ENCODE data around the gene PRR7. TPM values are rescaled to one million over a fixed set of nuclear protein-coding genes. Genes with fewer than 3 reads are reported as not detected.

PRR7 gene
- total and polyA plus RNA-seq, 2 experiments from 2014 or later = 7.6 to 9.7 TPM

DNA sequence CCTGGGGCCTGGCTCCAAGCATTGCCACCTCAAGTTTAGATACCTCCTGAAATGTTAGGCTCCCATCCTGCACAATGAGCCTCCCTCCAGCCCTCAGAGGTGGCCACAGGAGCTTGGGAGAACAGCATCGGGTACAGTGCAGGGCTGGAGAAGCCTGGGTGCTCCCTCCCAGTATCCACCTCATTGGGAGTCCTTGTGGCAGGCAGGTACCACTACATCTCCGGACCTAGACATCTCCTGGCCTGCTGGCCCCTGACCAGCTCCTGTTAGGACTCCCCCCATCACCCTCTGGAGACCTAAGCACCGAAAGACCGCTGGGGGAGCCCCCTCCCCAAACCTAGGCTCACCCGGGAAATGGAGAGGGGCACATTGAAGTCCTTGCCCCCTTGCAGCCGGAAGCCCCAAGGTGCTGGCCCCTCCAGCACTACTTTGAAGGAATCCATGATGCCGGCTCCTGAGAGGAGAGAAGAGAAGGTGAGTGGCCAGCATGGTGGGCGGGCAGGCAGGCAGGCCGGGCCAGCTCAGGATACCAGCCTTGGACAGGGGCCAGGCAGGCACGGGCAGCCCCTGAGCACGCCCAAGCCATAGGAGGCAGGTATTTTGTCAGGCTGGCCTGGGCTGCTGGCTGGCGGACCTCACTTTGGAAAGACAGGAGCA lies 49.6 kb downstream of the PRR7 start:
- DNase-seq (ENCODE audit: low spot score) (peak; percentile 72), ATAC-seq (peak; percentile 10)
- peak overlapping the region; percentile 83 for H3K4me3 ChIP-seq
- H4K20me1 ChIP-seq (replicated peaks; ENCODE audit: insufficient read depth) = no peaks in the 10 kb centered on the region; the same call in none of the 2 replicates
- H2AFZ ChIP-seq = no peak overlapping the region
- Mint-ChIP-seq H3K27me3 (ENCODE audit: insufficient read depth, low read depth, poor library complexity) (peaks cover 42% of the 10 kb centered on the region), H3K4me1 (peaks cover 47% of the 10 kb centered on the region), H3K27ac (peak overlapping the region; percentile 97), H3K9me3 (no peaks in the 10 kb centered on the region), H3K36me3 (ENCODE audit: low read depth) (peaks cover 24% of the 10 kb centered on the region), H3K4me3 (peak overlapping the region; percentile 79)
- H3K4me2 ChIP-seq = peak overlapping the region; percentile 99
- peaks cover 22% of the 10 kb centered on the region for H3K27me3 ChIP-seq (ENCODE audit: insufficient read depth)
- H3K79me2 ChIP-seq (replicated peaks; ENCODE audit: insufficient read depth) = peaks cover 20% of the 10 kb centered on the region
- H3K9me2 ChIP-seq (ENCODE audit: insufficient read depth) = no peaks in the 10 kb centered on the region
- peaks cover 37% of the 10 kb centered on the region; the same call in 1 of the 2 replicates for H3F3A ChIP-seq (replicated peaks; ENCODE audit: low read depth)
- peak overlapping the region; percentile 98 for H3K27ac ChIP-seq (ENCODE audit: low read depth)
- H3K36me3 ChIP-seq (ENCODE audit: insufficient read depth) = no peaks in the 10 kb centered on the region
- TF ChIP-seq ZNF114 (CRISPR knock-in tag; IDR thresholded peaks at IDR 0.05) (no peak), NANOG (IDR thresholded peaks at IDR 0.05; ENCODE audit: borderline replicate concordance) (no peak), JUNB (IDR thresholded peaks at IDR 0.05; ENCODE audit: unreplicated experiment) (no peak), ZNF331 (CRISPR knock-in tag; IDR thresholded peaks at IDR 0.05; ENCODE audit: low read depth) (no peak)
- TF ChIP-seq, protein P1, sequence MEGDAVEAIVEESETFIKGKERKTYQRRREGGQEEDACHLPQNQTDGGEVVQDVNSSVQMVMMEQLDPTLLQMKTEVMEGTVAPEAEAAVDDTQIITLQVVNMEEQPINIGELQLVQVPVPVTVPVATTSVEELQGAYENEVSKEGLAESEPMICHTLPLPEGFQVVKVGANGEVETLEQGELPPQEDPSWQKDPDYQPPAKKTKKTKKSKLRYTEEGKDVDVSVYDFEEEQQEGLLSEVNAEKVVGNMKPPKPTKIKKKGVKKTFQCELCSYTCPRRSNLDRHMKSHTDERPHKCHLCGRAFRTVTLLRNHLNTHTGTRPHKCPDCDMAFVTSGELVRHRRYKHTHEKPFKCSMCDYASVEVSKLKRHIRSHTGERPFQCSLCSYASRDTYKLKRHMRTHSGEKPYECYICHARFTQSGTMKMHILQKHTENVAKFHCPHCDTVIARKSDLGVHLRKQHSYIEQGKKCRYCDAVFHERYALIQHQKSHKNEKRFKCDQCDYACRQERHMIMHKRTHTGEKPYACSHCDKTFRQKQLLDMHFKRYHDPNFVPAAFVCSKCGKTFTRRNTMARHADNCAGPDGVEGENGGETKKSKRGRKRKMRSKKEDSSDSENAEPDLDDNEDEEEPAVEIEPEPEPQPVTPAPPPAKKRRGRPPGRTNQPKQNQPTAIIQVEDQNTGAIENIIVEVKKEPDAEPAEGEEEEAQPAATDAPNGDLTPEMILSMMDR (conservative IDR thresholded peaks at IDR 0.05; ENCODE audit: low read depth in 2 of 2) = peak in 1 of 2 experiments; percentile 38; a peak in 2 of 4 replicates
- TF ChIP-seq, protein P2, sequence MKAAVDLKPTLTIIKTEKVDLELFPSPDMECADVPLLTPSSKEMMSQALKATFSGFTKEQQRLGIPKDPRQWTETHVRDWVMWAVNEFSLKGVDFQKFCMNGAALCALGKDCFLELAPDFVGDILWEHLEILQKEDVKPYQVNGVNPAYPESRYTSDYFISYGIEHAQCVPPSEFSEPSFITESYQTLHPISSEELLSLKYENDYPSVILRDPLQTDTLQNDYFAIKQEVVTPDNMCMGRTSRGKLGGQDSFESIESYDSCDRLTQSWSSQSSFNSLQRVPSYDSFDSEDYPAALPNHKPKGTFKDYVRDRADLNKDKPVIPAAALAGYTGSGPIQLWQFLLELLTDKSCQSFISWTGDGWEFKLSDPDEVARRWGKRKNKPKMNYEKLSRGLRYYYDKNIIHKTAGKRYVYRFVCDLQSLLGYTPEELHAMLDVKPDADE (IDR thresholded peaks at IDR 0.05) = no peak
- TF ChIP-seq, protein P3, sequence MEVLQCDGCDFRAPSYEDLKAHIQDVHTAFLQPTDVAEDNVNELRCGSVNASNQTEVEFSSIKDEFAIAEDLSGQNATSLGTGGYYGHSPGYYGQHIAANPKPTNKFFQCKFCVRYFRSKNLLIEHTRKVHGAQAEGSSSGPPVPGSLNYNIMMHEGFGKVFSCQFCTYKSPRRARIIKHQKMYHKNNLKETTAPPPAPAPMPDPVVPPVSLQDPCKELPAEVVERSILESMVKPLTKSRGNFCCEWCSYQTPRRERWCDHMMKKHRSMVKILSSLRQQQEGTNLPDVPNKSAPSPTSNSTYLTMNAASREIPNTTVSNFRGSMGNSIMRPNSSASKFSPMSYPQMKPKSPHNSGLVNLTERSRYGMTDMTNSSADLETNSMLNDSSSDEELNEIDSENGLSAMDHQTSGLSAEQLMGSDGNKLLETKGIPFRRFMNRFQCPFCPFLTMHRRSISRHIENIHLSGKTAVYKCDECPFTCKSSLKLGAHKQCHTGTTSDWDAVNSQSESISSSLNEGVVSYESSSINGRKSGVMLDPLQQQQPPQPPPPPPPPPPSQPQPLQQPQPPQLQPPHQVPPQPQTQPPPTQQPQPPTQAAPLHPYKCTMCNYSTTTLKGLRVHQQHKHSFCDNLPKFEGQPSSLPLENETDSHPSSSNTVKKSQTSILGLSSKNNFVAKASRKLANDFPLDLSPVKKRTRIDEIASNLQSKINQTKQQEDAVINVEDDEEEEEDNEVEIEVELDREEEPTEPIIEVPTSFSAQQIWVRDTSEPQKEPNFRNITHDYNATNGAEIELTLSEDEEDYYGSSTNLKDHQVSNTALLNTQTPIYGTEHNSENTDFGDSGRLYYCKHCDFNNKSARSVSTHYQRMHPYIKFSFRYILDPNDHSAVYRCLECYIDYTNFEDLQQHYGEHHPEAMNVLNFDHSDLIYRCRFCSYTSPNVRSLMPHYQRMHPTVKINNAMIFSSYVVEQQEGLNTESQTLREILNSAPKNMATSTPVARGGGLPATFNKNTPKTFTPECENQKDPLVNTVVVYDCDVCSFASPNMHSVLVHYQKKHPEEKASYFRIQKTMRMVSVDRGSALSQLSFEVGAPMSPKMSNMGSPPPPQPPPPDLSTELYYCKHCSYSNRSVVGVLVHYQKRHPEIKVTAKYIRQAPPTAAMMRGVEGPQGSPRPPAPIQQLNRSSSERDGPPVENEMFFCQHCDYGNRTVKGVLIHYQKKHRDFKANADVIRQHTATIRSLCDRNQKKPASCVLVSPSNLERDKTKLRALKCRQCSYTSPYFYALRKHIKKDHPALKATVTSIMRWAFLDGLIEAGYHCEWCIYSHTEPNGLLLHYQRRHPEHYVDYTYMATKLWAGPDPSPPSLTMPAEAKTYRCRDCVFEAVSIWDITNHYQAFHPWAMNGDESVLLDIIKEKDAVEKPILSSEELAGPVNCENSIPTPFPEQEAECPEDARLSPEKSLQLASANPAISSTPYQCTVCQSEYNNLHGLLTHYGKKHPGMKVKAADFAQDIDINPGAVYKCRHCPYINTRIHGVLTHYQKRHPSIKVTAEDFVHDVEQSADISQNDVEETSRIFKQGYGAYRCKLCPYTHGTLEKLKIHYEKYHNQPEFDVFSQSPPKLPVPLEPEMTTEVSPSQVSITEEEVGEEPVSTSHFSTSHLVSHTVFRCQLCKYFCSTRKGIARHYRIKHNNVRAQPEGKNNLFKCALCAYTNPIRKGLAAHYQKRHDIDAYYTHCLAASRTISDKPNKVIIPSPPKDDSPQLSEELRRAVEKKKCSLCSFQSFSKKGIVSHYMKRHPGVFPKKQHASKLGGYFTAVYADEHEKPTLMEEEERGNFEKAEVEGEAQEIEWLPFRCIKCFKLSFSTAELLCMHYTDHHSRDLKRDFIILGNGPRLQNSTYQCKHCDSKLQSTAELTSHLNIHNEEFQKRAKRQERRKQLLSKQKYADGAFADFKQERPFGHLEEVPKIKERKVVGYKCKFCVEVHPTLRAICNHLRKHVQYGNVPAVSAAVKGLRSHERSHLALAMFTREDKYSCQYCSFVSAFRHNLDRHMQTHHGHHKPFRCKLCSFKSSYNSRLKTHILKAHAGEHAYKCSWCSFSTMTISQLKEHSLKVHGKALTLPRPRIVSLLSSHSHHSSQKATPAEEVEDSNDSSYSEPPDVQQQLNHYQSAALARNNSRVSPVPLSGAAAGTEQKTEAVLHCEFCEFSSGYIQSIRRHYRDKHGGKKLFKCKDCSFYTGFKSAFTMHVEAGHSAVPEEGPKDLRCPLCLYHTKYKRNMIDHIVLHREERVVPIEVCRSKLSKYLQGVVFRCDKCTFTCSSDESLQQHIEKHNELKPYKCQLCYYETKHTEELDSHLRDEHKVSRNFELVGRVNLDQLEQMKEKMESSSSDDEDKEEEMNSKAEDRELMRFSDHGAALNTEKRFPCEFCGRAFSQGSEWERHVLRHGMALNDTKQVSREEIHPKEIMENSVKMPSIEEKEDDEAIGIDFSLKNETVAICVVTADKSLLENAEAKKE (CRISPR knock-in tag; IDR thresholded peaks at IDR 0.05) = no peak
- peaks cover 42% of the 10 kb centered on the region for H3K4me1 ChIP-seq (ENCODE audit: insufficient read depth)

Data from GM23338 (cell line).